CD4-positive, alpha-beta T cell (primary cell): Measurements from ENCODE around the gene ANKRD17. TPM values are rescaled to one million over a fixed set of nuclear protein-coding genes. Genes with fewer than 3 reads are reported as not detected.
A peak's percentile ranks its signal among the peaks of the same experiment; 100 is the strongest.

Experiments
- ATAC-seq: fragments of 200-7000 bp; cut with Tn5 transposase; one replicate; pipeline ENCODE4 v1.10.0; 2022; ENCODE audit warnings: mild to moderate bottlenecking; ENCODE audit not compliant: poor library complexity
- CTCF ChIA-PET: fragments of 350-600 bp; sonication (Branson Sonifier 250); formaldehyde crosslinking; loops from one replicate; lab custom pipeline; 2021; ENCODE audit warnings: antibody characterized with exemption, inconsistent platforms; lab: Charles Lee
- POLR2A ChIA-PET: fragments of 350-600 bp; sonication (Branson Sonifier 250); formaldehyde crosslinking; loops from one replicate; lab custom pipeline; 2021; ENCODE audit warnings: antibody characterized with exemption, inconsistent platforms; lab: Charles Lee
- DNase-seq, 14 experiments: peaks; one replicate each; pipeline ENCODE4 v3.0.0-alpha.2; 2013 to 2020; ENCODE audit warnings: mixed read lengths in 2 of 14
- H3K27ac ChIP-seq, 2 donors: one replicate each; pipeline versions ENCODE4 v1.5.1 to v1.7.0; 2013; ENCODE audit warnings: low read length in 2 of 2, low read depth in 1 of 2, mild to moderate bottlenecking in 1 of 2
- H3K27me3 ChIP-seq, 2 experiments: 1 replicate in 1 of 2; 2 replicates in 1 of 2; pipeline versions ENCODE4 v1.6.1 to v1.7.0; 2013; ENCODE audit warnings: low read length in 2 of 2, control low read depth in 1 of 2, mild to moderate bottlenecking in 1 of 2, moderate library complexity in 1 of 2; ENCODE audit not compliant: insufficient read depth in 2 of 2, control insufficient read depth in 1 of 2
- H3K36me3 ChIP-seq: one replicate; pipeline ENCODE4 v1.6.1; 2013; ENCODE audit warnings: low read length, control low read depth; ENCODE audit not compliant: insufficient read depth
- H3K4me1 ChIP-seq: one replicate; pipeline ENCODE4 v1.6.1; 2013; ENCODE audit warnings: low read length, control low read depth; ENCODE audit not compliant: insufficient read depth
- H3K4me3 ChIP-seq: one replicate; pipeline ENCODE4 v1.5.1; 2013; ENCODE audit warnings: mild to moderate bottlenecking, low read length, moderate library complexity
- H3K9me3 ChIP-seq, 2 experiments: 1 replicate in 1 of 2; 2 replicates in 1 of 2; pipeline versions ENCODE4 v1.6.1 to v1.7.0; 2013; ENCODE audit warnings: low read length in 2 of 2, mild to moderate bottlenecking in 2 of 2, control low read depth in 1 of 2, moderate library complexity in 1 of 2; ENCODE audit not compliant: control insufficient read depth in 1 of 2, insufficient read depth in 1 of 2
- H3K27ac Mint-ChIP-seq: one replicate; pipeline ENCODE4 v1.8.0; 2020; ENCODE audit warnings: mixed read lengths
- H3K27me3 Mint-ChIP-seq: one replicate; pipeline ENCODE4 v1.8.0; 2021; ENCODE audit warnings: mixed read lengths
- H3K36me3 Mint-ChIP-seq: one replicate; pipeline ENCODE4 v1.8.0; 2021; ENCODE audit warnings: low read depth, mixed read lengths
- H3K4me1 Mint-ChIP-seq: one replicate; pipeline ENCODE4 v1.8.0; 2021; ENCODE audit warnings: low read depth, mixed read lengths
- H3K4me3 Mint-ChIP-seq: one replicate; pipeline ENCODE4 v1.8.0; 2020; ENCODE audit warnings: mild to moderate bottlenecking, mixed read lengths
- H3K9me3 Mint-ChIP-seq: one replicate; pipeline ENCODE4 v1.8.0; 2020; ENCODE audit warnings: mixed read lengths
- intact Hi-C, 2 experiments: fragments of 100-400 bp; cut with DNase I in 1 of 2; cut with micrococcal nuclease in 1 of 2; formaldehyde crosslinking; loops; one replicate each; pipeline versions ENCODE4 v1.15.1 to v1.9.0; 2023 to 2025; cut with DNase I, micrococcal nuclease
- total RNA-seq, 174 experiments: library from RNA in 2 of 174; stranded (reverse) in 2 of 174; gene quantifications; one replicate each; pipeline ENCODE4 v1.2.3 and lab custom pipeline; 2021 to 2026
- TF ChIP-seq, protein P1 (sequence below): fragments of 200-600 bp; IDR thresholded peaks from one replicate; pipeline ENCODE4 v1.8.0; 2022; ENCODE audit warnings: antibody characterized with exemption, mild to moderate bottlenecking

The ANKRD17 gene
- total RNA-seq, 2 experiments from 2014 or later: 31.9 to 34.1 TPM

DNA sequence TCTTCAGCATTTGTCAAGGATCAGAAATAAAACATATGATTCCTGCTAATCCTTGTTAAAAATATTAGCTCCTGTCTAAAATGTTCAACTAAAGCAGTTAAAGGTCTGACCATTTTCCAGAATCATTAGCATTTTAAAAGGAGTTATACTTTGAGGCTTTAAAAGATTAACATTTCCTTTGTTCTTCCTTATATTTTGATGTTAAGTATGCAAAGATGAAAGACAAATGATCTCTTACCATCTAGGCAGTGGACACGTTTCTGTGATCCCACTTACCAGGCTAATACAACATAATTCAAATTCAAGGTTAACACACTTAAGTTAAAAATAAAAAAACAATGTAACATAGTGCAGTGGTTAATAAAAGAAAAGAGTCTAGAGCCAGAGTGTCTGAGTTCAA is 127.3 kb downstream of the ANKRD17 start:
- no peaks in the 10 kb centered on the region for H3K4me1 ChIP-seq
- no peaks in the 10 kb centered on the region for H3K9me3 ChIP-seq
- TF ChIP-seq, protein P1, sequence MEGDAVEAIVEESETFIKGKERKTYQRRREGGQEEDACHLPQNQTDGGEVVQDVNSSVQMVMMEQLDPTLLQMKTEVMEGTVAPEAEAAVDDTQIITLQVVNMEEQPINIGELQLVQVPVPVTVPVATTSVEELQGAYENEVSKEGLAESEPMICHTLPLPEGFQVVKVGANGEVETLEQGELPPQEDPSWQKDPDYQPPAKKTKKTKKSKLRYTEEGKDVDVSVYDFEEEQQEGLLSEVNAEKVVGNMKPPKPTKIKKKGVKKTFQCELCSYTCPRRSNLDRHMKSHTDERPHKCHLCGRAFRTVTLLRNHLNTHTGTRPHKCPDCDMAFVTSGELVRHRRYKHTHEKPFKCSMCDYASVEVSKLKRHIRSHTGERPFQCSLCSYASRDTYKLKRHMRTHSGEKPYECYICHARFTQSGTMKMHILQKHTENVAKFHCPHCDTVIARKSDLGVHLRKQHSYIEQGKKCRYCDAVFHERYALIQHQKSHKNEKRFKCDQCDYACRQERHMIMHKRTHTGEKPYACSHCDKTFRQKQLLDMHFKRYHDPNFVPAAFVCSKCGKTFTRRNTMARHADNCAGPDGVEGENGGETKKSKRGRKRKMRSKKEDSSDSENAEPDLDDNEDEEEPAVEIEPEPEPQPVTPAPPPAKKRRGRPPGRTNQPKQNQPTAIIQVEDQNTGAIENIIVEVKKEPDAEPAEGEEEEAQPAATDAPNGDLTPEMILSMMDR: no peak
- ATAC-seq (no peak), DNase-seq (no peak)
- no peak overlapping the region for H3K27ac ChIP-seq
- Mint-ChIP-seq H3K27ac (no peak overlapping the region), H3K36me3 (peaks cover 69% of the 10 kb centered on the region), H3K9me3 (no peaks in the 10 kb centered on the region), H3K4me3 (no peak overlapping the region), H3K4me1 (peaks cover 10% of the 10 kb centered on the region), H3K27me3 (no peaks in the 10 kb centered on the region)
- ChIA-PET CTCF (interaction anchor here (0.7 kb wide), 1 partner anchor 34 kb away, joined by 3 read pairs; no protein-coding TSS in a partner anchor), POLR2A (no interaction called here)
- intact Hi-C loops: no loop called here
- H3K27me3 ChIP-seq: no peaks in the 10 kb centered on the region
- peaks cover 46% of the 10 kb centered on the region for H3K36me3 ChIP-seq
- H3K4me3 ChIP-seq: no peak overlapping the region

DNA sequence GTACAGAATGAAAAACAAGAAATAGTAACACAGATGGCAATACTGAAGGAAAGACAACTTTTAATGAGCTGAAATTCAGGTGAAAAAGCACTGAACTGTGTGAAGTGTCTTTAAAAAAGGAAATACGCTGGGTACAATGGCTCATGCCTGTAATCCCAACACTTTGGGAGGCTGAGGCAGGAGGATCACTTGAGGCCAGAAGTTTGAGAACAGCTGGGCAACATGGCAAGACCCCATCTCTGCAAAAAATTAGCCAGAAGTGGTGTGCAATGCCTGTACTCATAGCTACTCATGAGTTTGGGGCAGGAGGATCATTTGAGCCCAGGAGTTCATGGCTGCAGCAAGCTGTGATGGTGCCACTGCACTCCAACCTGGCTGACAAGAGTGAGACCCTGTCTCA is 129.3 kb downstream of the ANKRD17 start:
- Mint-ChIP-seq H3K4me3 (no peak overlapping the region), H3K36me3 (peaks cover 67% of the 10 kb centered on the region), H3K9me3 (no peaks in the 10 kb centered on the region), H3K27me3 (no peaks in the 10 kb centered on the region), H3K27ac (no peak overlapping the region), H3K4me1 (peaks cover 10% of the 10 kb centered on the region)
- Histone ChIP-seq H3K4me1 (no peaks in the 10 kb centered on the region), H3K27ac (no peak overlapping the region), H3K36me3 (peaks cover 44% of the 10 kb centered on the region), H3K4me3 (no peak overlapping the region), H3K27me3 (no peaks in the 10 kb centered on the region), H3K9me3 (no peaks in the 10 kb centered on the region)
- DNase-seq: no peak
- TF ChIP-seq, protein P1: no peak
- POLR2A ChIA-PET: interaction anchor here (2.1 to 2.6 kb wide), 2 partner anchors 126 to 128 kb away, joined by 8 to 13 read pairs; partner anchors contain the start of gene ANKRD17
- intact Hi-C loops: loop anchor here in 1 of 2 experiments (1.0 kb wide), 1 partner anchor 16 kb away; no protein-coding TSS in a partner anchor
- CTCF ChIA-PET: interaction anchor here (1.0 to 2.6 kb wide), 5 partner anchors 9 to 128 kb away, joined by 3 to 16 read pairs (median 6); partner anchors contain the start of gene ANKRD17
- ATAC-seq: no peak

DNA sequence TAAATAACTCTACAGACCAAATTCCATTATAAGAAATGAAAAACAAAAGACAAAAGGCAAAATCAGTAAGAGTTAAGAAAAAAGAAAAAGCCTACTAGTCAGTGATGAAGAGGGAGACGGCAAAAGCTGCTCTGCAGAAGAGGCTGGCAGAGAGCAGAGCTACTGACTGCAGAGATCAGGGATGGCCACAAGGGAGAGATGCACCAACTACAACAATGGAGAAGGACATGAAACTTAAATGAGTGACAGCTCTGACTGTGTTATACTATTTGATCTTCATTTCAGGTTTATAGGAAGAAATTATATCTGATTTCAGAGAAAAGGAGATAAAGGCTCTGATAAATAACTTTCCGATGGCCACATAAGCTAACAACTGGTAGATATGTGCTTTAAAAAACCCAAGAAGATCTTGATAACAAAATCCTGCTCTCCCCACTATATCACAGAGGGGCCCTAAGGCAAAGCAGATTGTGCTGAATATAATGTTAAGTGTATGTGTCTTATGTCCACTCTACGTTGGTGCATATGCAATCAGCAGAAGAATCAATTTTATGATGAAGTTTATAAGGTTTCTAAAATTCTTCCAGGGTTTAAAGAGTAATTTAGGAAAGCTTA is 130.7 kb downstream of the ANKRD17 start:
- Histone ChIP-seq H3K4me3 (no peak overlapping the region), H3K27me3 (no peaks in the 10 kb centered on the region), H3K9me3 (no peaks in the 10 kb centered on the region), H3K36me3 (peaks cover 48% of the 10 kb centered on the region), H3K27ac (no peak overlapping the region), H3K4me1 (no peaks in the 10 kb centered on the region)
- peak in 5 of 14 experiments; percentile 9 to 49 (median 13) for DNase-seq
- ChIA-PET POLR2A (interaction anchor here (0.9 to 2.6 kb wide), 5 partner anchors 9 to 132 kb away, joined by 3 to 13 read pairs (median 4); partner anchors contain the start of gene ANKRD17), CTCF (interaction anchor here (0.8 to 2.6 kb wide), 12 partner anchors 9 to 130 kb away, joined by 3 to 16 read pairs (median 4); partner anchors contain the start of gene ANKRD17)
- Mint-ChIP-seq H3K27me3 (no peaks in the 10 kb centered on the region), H3K9me3 (no peaks in the 10 kb centered on the region), H3K27ac (peak overlapping the region; percentile 27), H3K4me3 (no peak overlapping the region), H3K4me1 (peaks cover 10% of the 10 kb centered on the region), H3K36me3 (peaks cover 72% of the 10 kb centered on the region)
- peak; percentile 95 for ATAC-seq
- intact Hi-C loops: loop anchor here in 1 of 2 experiments (1.0 kb wide), 1 partner anchor 129 kb away; no protein-coding TSS in a partner anchor
- TF ChIP-seq, protein P1: peak; percentile 11
